Measurements from ENCODE around the gene ZNF716. TPM values are rescaled to one million over a fixed set of nuclear protein-coding genes. Genes with fewer than 3 reads are reported as not detected.

Gene ZNF716
- total RNA-seq = not detected in 2 replicates

DNA sequence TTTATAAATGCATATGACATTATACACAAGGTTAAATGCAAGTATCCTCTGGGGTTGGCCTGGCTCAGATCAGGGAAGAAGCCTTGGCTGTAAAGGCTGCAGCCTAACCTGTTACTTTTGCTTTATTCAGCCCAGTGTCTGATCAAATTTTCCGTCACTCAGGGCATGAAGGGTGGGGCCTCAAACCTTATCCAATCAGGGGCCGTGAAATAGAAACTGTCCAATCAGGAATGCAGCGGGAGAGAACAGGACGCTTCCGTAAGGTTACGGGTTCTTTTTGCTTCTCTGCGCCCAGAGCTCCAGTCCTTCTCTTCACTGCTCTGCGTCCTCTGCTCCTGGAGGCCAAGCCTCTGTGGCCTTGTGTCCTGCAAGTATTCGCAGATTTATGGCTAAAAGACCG, at the start of gene ZNF716:
TSS of gene ZNF716 (plus strand) at position 274 of the 400 bp plus-strand sequence. CDS start at position 386, 112 bp downstream.

Small RNA genes within 50 kb of the gene (small RNA-seq; reads per million reads assigned to genes)
- not detected for gene MIR3147 (ENCODE audit: low replicate concordance)

All from placental pericyte (primary cell).